HG02885 (cell line): Measurements from ENCODE around the gene ATP9B.

Experiments
- ATAC-seq: cut with Tn5 transposase; IDR thresholded peaks from one replicate; pipeline ENCODE4 v1.9.1; 2021; ENCODE audit warnings: mild to moderate bottlenecking; ENCODE audit not compliant: unreplicated experiment, poor library complexity

ATP9B gene, protein sequence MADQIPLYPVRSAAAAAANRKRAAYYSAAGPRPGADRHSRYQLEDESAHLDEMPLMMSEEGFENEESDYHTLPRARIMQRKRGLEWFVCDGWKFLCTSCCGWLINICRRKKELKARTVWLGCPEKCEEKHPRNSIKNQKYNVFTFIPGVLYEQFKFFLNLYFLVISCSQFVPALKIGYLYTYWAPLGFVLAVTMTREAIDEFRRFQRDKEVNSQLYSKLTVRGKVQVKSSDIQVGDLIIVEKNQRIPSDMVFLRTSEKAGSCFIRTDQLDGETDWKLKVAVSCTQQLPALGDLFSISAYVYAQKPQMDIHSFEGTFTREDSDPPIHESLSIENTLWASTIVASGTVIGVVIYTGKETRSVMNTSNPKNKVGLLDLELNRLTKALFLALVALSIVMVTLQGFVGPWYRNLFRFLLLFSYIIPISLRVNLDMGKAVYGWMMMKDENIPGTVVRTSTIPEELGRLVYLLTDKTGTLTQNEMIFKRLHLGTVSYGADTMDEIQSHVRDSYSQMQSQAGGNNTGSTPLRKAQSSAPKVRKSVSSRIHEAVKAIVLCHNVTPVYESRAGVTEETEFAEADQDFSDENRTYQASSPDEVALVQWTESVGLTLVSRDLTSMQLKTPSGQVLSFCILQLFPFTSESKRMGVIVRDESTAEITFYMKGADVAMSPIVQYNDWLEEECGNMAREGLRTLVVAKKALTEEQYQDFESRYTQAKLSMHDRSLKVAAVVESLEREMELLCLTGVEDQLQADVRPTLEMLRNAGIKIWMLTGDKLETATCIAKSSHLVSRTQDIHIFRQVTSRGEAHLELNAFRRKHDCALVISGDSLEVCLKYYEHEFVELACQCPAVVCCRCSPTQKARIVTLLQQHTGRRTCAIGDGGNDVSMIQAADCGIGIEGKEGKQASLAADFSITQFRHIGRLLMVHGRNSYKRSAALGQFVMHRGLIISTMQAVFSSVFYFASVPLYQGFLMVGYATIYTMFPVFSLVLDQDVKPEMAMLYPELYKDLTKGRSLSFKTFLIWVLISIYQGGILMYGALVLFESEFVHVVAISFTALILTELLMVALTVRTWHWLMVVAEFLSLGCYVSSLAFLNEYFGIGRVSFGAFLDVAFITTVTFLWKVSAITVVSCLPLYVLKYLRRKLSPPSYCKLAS

DNA sequence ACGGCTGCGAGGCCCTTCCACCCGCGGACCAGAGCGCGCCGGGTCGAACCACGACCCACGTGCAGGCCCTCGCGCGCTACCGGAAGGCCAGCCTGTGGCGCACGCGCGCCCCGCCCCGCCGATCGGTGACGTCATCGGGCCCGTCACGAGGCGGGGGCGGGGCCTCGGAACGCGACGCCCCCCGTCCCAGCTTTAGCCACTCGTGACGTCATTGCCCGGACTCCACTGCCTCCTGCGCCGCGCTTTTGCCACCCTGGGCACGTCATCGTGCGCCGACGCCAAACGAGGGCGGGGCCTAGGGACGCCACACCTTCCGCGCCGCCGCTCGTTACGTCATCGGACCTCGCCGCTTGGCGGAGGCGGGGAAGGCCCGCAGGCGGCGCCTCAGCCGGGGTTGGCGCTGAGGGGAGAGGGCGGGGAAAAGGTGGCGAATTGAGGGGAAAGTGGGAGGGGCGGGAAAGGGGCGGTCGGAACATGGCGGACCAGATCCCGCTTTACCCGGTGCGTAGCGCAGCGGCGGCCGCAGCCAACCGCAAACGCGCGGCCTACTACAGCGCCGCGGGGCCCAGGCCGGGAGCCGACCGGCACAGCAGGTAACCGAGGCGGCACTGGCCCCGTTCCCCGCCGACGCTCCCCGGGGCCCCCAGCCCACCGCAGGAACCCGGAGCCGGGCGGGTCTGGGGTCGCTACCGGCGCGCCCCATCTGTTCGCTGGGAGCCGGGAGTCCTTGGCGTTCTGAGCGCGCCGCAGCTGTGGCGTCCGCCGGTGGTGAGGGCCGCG is at the start of gene ATP9B:
TSS of gene ATP9B (plus strand) at position 458 of the 780 bp plus-strand sequence. CDS start at position 475, 17 bp downstream.
- ATAC-seq = peak; percentile 85

DNA sequence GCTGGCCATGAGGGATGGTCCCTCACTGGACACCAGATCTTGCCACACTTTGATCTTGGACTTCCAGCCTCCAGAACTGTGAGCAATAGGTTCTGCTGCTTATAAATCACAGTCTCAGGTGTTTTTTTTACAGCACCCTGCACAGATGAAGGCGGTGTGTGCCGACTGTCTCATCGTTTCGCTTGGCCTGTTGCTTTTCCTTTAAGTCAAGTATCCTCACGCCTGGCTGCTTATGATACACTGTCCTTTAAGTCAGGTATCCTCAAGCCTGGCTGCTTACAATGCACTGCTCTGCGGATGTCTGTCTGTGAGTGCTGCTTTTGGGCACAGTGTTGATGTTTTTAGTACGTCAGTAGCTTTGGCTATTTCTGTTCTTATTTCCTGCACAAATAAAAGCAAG is 49.3 kb upstream of the ATP9B start:
- no peak for ATAC-seq

DNA sequence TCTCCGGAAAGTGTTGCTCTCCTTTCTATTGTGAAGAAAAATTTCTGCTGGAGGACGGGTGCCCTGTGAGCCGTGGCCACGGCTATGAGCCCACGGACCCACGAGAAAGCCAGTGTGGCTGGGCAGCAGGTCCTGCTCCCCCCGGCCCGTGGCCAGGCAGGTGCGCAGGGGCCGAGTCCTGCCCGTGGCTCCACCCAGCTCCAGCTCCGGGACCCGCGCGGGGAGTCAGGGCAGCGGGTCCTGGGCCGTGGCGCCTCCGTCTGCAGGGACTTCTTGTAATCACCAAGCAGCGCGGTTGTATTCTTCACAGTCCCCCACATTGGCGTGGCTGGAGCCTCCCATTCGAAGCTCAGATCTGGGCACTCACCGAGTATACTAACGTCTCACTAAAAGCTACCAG is 46.6 kb upstream of the ATP9B start:
- no peak for ATAC-seq

DNA sequence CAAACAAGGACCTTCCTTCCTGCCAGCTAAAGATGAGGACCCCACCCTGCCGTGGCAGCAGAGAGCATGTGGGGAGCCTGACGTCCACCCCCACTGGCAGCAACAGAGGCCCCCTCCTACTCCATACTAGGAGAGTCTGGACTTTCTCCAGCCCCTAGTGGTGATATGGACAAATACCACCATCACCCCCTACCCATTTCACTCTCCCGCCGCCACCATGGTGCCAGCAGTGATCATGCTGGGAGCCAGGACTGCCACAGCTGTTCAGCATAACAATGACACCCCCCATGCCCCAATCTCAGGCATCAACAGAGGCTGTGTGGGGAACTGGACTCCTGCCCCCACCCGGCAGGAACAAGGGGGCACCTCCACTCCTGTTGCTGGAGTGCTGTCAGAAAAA is 42.7 kb upstream of the ATP9B start:
- ATAC-seq = no peak

DNA sequence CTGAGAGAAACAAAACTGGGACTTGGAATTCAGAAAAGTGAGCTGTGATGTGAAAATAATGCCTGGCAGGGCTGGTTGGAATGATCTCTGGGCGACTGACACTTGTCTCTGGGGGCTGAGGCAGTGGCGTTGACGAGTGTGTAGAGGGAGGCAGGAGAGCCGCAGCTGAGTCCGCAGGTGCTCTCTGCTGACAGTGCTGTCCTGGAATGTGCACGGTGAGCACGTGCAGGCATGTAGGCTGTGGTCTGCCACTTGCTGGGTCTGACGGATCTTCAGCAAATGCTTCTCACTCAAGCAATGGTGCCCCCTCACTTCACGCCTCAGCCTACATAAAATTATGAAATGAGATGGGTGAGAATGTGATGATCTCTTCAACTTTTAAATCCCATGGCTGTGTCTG is 38.5 kb upstream of the ATP9B start:
- no peak for ATAC-seq

DNA sequence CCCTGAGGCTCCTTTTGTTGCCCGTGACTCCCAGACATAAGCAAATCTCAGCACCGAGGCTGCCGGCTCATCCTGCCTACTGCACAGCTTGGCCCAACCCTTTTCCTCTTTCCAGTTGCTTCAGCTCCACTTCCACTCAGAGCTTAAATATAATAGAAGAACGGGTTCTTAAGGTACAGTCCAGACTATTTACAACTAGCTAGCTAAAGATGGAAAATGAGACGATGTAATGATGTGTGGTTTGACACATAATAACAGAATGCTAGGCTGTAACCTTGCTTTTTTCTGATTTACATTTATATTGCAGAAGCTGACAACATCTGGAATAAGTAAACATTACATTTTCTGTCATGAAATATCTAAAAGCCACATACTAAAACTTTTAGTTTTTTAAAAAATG is 26.9 kb upstream of the ATP9B start:
- ATAC-seq = no peak

DNA sequence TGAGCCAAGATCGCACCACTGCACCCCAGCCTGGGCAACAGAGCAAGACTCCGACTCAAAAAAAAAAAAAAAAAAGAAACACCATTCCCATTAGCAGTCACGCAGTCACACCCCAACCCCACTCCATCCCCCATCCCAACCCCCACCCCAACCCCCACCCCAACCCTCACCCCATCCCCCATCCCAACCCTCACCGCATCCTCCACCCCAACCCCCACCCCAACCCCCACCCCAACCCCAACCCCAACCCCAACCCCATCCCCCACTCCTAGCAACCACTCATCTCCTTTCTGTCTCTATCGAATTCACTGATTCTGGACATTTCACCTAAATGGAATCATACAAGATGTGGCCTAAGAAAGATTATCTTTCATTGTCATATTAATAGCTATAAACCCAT is 25.9 kb upstream of the ATP9B start:
- no peak for ATAC-seq

DNA sequence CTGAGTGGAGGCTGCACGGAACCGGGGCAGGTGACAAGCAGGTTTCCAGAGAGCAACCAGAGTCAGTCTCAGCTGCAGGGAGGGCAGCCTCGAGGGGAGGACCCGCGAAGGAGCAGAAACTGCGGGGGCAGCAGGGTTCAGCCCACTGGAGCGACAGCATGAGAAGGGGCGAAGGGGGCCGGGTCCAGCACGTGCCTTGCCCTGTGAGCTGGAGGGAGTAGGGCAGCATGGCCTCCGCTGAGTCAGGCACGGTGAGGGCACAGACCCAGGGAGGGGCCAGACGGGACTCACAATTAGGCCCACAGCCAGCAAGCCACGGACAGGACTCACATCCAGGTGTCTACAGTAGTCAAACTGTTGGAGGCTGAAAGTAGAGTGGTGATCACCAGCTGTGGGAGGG is 22.7 kb upstream of the ATP9B start:
- no peak for ATAC-seq

DNA sequence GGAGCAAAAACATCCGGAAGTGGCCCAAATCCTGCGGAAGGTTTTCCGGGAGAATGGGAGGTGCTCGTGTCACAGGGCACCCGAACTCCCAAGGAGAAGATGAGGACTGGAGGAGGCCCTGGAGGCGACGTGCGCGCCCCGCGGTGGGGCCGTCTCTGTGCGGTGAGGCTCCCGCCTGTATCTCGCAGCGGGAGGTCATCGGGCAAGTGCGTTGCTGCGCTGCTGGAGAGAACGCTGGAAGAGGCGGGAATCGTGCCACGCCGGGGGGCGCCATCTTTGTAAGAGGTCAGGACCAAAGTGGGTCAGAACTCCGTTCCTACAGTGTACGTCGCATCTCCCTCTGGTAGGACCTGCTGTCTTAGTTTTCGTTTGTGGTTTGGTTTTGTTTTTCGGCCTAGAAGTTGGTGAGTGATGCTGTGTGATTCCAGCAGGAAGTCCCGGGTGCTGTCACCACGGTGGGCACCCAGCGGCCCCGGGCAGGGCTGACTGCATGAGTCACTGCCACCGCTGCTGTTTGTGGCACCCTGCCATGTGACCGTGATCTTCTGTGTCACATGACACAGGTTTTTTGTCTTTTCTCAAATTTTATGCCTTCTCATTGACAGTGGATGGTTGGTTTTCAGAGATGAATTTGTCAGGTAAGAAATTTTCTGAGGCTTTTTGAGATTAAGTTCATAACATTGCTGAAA is 21.5 kb upstream of the ATP9B start:
- ATAC-seq = no peak

DNA sequence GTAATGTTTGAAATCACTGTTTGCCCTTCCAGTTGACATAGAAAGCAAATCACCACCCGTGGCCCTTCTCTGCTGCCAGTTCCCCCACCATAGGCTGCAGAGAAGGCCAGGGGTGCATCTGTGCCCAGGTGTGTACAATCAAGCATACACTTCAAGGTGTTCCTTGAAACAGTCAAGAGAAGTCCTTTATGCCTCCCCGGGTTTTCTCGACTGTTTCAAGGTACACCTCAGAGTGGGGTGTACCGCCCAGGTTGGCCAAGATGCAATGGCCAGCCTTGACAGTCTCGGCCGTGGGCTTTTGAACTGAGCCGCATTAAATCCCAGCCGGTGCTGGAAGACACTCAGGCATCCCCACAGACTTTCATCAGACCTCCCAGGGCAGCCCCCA is 21.0 kb upstream of the ATP9B start:
- ATAC-seq = no peak

DNA sequence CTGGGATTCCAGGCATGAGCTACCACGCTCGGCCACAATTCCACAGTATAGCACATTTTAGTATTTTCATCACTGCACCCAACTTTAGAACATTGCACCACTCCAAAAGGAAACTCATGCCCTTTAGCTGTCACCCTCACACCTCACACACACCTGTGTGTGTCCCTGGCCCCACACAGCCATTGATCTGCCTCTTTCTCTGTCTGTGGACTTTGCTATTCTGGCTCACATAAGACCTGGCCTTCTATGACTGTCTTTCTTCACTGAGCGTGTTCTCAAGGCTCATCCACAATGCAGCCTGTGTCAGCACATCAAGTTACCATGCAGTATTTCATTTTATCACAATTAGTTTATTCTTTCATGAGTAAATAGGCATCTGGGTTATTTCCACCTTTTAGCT is 19.7 kb upstream of the ATP9B start:
- ATAC-seq = no peak

DNA sequence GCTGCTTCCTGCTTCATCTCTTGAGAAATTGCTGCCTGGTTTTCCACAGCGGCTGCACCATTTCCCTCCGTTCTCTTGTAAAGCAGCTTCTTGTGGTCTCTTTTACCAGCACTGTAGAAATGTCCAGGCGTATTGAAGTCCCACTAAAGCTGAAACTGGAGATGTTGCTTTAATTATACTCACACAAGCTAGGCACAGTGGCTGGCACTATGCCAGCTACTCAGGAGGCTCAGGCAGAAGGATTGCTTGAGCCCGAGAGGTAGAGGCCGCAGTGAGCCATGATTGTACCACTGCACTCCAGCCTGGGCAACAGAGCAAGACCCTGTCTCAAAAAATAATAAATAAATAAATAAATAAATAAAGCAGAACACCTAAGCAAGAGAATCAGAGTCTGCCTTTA is 19.2 kb upstream of the ATP9B start:
- ATAC-seq = no peak

DNA sequence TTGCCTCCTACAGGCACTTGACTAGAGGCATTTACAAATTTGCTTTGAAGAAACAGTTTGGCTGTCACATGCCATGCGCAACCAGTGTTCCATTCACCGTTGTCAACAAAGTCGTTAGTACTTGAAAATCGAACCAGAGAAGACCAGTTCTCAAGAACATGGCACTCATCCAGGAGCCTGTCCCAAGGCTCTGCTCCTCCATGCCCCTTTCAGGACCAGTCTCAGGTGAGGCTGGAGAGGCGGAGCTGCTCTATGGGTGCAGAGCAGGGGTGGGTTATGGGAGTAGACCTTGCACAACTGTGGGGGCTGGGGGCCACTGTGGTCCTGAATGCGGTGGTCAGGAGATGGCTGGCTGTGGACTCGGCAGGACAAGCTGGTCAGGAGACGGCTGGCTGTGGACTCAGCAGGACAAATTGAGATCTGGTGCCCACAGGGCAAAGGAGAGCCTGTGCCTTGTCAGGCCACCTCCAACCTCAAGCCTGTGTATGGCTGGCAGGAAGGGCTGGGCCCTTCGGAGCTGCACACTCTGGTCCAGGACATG is 12.3 kb upstream of the ATP9B start:
- ATAC-seq = no peak

DNA sequence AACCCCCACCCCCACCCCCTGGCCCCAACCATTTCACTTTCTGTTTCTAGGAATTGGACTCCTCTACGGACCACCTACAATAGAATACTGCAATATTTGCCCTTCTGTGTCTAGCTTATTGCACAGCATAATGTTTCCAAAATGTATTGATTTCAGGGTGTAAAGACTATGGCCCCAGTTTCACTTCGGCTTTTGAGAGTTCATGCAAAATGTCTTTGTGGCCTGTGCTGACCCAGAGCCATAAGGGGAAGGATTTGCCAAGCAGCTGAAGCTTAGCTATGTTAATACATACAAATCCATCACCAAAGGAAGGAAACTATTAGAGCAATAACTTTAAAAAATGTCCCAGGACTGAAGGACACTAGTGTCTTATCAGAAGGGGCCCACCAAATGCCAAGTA is 11.2 kb upstream of the ATP9B start:
- peak; percentile 87 for ATAC-seq

DNA sequence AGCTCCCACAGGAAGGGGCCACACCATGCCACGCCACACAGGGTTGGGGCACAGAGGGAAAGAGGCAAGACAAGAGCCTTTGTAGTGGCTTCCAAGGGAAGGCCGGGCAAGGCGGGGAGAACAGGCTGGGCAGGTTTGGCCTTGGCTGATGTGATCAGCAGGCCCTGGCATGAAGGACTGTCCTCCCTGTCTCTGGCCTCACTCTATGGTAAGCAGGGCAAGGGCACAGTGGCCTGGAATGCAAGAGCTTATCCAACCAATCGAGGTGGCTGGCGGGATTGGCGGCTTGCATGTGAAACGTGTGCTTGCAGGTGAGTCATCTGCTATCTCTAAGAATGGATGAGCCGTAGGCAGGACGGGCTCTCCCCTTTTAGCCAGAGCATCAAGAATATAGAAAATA is 6.4 kb upstream of the ATP9B start:
- no peak for ATAC-seq

DNA sequence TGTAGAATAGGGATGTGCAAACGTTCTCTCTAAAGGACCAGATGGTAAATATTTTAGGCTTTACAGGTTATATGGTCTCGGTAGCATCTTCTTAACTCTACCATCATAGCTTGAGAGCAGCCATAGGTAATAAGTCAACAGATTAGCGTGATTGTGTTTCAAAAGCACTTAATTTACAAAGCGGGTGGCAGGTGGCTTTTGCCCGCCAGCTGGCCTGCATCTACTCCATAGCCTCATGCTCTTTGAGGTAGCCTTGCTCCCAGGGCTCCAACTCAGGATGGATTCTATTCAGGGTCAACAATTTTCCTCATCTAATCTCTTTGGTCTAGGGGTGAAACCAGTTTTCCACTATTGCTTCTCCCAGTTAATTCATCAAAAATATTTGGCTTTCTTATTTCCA is 5.0 kb upstream of the ATP9B start:
- no peak for ATAC-seq

DNA sequence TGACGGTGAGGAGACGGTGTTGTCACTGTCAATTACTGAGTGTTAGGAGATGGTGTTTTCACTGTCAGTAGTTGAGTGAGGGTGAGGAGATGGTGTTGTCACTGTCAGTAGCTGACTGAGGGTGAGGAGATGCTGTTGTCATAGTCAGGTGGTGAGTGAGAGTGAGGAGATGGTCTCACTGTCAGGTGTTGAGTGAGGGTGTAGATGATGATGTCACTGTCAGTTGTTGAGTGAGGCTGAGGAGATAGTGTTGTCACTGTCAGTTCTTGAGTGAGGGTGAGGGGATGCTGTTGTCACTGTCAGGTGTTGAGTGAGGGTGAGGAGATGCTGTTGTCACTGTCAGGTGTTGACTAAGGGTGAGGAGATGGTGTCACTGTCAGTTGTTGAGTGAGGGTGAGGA is 3.4 kb upstream of the ATP9B start:
- no peak for ATAC-seq

DNA sequence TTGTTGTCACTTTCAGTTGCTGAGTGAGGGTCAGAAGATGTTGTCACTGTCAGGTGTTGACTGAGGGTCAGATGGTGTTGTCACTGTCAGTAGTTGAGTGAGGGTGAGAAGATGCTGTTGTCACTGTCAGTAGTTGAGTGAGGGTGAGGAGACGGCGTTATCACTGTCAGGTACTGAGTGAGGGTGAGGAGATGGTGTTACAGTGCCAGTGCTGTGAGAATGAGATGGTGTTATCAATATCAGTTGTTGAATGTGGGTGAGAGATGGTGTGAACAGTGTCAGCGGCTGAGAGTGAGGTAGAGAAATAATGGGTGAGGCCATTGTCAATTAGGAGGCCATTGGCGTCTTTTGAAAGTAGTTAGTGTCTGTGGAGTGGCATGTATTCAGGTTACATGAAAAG is 1.6 kb upstream of the ATP9B start:
- no peak for ATAC-seq

DNA sequence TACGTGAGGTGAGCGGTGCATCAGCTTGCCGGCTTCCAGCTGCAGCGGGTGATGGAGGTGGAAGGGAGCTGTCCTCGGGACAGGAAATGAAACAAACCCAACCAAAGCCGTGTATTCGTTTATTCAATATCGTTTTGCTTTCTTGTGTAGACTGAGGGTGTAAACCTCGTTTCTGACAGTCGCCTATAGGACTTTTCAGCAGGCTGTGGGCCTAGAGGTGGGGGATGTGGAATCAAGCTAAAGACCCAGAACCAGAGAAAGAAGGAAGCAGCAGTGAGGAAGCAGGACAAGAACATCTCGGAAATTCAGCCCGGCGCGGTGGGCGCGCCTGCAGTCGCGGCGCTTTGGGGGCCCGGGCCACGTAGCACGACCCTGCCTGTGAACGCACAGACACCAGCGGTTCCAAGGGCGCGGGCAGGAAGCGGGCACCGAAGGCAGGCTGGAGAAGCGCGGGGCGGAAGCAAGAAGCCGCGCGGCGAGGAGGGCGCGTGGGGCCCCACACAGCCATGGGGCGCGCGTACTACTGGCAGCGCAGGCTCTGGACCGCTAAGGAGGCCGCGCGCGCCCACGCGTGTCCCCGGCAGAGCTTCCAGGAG is 755 bp upstream of the ATP9B start:
- ATAC-seq = peak; percentile 37
